Activated T-cell treated with anti-CD3 and anti-CD28 coated beads, Interleukin-2, amount 50 U/mL, for 1 hour (primary cell): ENCODE measurements around the gene ATP8A2.

Experiments used
- DNase-seq: peaks from one replicate; pipeline ENCODE4 v3.0.0-alpha.2; 2020

The ATP8A2 gene

GRCh38 chr13:25901460-25902376 lies 529.9 kb downstream of the ATP8A2 start:
- DNase-seq = no peak

- no peak for DNase-seq
Observed at GRCh38 chr13:25902455-25902854, 530.7 kb downstream of the ATP8A2 start.

DNA sequence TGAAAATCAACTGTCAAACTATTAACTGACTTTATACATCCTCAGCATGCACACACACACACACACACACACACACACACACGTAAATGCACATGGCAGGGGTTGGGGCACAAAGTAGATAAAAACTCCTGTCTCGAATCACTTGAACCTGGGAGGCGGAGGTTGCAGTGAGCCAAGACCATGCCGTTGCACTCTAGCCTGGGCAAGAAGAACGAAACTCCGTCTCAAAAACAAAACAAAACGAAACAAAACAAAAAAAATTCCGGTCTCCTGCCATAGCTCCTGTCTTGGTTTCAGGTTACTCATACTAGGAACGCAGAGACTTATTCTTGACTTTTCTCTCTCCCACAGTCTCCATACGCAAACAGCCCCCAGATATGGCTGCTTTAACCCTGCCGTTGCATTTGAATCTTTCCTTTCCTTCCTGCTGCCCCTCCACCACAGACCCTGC lies 531.1 kb downstream of the ATP8A2 start:
- DNase-seq = no peak

- DNase-seq = no peak
Observed at GRCh38 chr13:25904830-25905229, 533.1 kb downstream of the ATP8A2 start.

- DNase-seq = no peak
Observed at GRCh38 chr13:25905611-25906010, 533.8 kb downstream of the ATP8A2 start.

DNA sequence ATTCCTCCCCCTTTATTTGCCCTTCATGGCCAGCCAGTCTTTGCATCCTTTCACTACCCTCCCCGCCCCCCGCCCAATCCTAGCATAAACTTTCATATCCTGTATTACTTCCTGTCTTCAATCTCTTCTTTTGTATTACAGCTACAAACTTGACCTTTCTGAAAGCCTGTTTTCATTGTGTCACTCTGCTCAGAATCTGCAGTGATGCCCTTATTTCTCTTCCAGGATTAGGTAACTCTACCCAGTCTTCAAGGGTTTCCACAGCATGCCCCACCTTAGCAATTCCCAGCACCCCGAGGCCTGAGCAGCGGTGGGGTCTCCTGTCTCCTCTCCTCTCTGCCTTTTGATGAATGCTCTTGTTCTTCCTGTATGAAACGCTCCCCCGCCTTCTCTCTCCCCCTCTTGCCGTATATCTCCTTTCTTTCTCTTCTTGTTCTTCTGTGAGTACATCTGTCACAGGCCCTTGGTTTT lies 534.5 kb downstream of the ATP8A2 start:
- no peak for DNase-seq

- no peak for DNase-seq
Observed at GRCh38 chr13:25908366-25908765, 536.6 kb downstream of the ATP8A2 start.

DNA sequence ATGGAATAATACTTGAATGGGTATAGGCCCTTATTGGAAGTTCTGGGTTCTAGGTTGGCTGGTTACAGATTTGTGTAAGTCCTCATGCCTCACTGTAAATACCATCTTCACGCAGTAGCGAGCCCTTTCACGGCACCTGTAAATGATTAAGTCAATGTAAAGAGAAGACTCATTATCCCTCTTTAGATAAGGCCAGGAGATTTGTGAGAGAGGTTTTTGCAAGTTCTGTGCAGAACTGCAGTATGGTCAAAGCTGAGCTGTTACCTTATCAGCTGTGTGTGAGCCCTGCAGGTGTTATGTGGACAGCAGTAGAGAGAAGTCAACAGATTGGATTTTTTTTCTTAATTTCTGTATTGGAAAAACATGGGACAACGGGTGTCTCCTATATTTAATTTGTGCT lies 538.5 kb downstream of the ATP8A2 start:
- no peak for DNase-seq

GRCh38 chr13:25910991-25911419 lies 539.2 kb downstream of the ATP8A2 start:
- no peak for DNase-seq

DNA sequence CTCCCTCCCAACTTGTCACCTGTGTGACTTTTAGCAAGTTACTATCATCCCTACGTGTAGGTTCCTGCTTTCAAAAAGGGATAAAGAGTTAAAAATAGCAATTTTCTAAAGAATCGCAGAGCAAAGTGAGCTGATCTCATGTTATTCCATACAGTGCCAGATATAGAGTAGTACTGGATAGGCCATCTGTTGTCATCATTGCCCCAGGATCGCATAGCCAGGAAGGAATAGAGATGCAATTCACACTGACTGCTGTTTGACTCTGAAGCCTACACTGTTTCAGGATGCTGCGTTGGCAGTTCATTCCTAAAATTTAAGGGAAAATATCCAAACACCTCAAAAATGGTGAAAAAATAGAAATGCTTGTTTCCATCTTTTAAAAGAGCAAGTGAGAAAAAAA lies 541.2 kb downstream of the ATP8A2 start:
- no peak for DNase-seq

- no peak for DNase-seq
Observed at GRCh38 chr13:25915840-25916518, 544.2 kb downstream of the ATP8A2 start.

DNA sequence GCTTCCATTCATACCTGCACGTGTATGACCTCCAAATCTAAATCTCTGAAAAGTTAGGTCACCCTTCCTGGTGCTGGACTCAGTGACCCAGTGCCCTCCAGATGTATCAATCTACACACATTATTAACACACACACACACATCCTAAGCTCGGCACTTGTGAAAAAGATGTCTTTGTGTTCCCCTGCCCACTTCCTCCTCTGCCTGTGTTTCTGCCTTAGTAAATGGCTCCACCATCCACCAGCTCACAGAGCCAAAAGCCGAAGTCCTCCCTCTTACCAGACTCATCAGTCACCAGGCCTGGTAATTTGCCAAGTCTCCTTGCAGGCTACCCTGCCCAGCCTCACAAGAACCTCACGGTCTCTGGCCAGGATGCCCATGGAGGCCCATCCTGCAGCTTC lies 548.5 kb downstream of the ATP8A2 start:
- no peak for DNase-seq

DNA sequence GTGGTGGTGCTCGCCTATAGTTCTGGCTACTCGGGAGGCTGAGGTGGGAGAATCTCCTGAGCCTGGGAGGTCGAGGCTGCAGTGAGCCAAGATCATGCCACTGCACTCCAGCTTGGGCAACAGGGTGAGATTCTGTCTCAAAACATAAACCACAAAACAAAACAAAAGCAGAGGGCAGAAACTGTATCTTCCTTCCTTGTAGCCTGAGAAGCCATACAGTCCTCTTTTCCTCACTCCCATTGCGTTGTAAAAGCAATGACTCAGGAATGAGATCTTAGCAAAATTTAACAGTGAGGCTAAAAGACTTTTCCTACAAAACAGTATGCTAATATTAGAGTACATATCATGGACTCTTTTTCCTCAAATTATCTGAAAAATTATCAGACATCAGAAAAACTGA lies 549.2 kb downstream of the ATP8A2 start:
- no peak for DNase-seq

DNA sequence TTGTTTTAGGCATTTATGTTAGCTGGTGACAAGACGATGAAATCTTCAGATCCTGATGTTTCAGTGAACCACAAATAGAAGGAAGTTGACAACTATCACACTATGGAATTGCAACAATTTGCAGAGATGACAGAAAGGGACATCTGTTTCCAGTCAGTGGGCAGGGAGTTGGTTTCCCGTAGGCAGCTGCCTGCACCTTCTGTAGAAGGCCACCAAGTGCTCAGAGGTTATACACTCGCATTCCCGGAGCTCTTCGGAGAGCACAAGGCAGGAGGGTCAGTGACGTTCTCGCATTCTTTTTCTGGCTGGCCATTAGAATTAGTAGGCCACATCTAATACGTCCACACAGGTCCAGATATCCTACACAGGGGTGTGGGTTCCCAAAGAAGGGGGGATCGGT lies 550.6 kb downstream of the ATP8A2 start:
- DNase-seq = no peak

DNA sequence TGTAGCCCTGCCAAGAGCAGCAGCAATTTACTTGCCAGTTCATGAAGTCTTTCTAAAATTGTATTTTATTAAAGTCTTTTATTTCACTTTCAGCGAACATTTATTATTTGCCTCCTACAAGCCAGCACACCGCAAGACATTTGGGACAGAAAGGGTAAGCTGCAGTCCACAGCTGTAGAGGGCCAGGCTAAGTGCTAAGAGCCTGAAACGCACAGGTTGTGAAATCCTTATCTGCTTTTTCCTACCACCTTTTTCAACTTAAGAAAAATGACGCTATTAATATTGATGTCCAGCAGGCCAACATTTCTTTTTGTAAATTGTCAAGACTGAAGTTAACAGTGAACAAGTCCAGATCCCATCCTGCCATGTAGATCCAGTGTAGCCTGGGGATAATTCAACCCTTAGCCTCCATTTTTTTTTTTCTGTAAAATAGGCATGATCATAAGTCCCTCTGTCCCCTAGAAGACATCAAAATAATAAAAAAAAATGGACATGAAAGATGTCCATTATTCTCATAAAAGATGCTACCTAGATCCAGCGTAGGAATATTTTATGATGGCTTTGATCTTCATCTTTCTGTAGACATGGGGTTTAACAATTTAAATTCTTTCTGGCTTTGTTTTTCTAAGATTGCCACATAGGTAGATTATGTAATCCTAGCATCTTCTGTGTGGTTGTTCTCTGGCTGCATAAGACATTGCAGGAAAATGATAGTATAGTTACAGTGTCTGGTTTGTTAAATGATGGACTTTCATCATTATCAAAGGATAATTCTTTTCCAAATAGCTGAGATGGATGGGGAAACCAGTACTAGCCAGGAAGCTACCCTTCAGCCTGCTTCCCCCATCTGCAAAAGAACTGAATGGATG lies 551.7 kb downstream of the ATP8A2 start:
- no peak for DNase-seq

DNA sequence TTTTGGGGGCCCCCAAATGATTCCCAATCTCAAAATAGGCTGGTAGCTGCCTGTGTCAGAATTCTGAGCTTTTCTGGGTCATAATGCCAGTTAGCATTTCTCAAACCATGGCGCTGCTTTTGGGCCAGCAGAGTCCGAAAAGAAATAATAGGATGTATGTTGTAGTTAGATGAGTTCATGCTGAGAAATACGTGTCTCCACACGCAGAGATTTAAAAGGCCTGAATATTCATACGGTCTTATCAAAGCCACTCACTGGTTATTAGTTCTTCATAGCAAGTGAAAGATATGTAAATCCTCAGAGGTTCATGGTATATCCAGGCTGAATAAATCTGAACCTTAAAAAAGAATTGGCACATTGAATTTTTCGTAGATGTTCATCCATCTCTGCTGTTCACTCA lies 555.6 kb downstream of the ATP8A2 start:
- DNase-seq = no peak

- no peak for DNase-seq
Observed at GRCh38 chr13:25927932-25928331, 556.2 kb downstream of the ATP8A2 start.

DNA sequence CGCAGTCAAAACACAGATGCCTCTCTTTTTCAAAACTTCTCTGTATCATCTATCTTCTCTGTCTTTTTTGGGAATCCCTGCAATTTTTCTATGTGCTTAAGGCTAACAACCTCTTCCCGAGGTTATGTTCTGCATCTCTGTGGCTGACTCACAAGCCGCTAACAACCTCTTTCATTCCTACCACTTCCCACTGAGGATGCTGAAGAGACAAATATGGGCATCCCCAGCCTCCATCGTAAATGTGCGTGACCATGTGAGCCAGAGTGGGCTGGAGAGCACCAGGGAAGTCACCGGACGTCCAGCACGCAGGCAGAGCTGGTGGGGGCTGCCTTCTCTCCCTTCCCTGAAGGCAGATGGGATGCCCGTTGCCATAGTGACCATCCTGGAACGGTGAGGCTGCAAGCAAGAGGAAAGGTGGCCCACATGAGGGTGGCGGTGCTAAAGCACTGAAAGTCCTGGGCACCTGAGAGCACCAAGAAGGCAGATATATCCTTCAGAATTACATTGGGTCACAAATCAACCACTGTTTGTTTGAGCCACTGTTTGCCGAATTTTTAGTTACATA lies 557.2 kb downstream of the ATP8A2 start:
- DNase-seq = no peak

DNA sequence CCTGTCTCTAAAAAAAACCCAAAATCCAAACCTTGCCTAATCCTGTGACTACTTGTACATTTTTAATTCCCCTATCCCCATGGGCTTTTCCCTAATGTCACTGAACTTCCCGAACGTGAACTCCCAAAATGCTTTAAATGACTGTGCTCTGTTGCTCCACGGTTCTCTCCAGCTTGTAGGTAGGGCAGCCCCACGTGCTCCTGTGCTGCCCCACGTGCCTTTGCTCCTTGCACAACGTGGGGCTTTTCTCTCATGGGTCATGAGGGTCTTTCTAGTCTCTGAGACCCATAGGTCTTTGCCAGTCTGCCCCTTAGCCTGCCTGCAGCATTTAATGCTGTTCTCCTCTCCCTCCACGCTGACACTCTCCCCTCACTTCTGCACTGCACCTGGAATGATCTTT lies 558.0 kb downstream of the ATP8A2 start:
- no peak for DNase-seq

GRCh38 chr13:25930653-25931052 lies 558.9 kb downstream of the ATP8A2 start:
- DNase-seq = no peak

GRCh38 chr13:25932365-25932764 lies 560.6 kb downstream of the ATP8A2 start:
- no peak for DNase-seq

DNA sequence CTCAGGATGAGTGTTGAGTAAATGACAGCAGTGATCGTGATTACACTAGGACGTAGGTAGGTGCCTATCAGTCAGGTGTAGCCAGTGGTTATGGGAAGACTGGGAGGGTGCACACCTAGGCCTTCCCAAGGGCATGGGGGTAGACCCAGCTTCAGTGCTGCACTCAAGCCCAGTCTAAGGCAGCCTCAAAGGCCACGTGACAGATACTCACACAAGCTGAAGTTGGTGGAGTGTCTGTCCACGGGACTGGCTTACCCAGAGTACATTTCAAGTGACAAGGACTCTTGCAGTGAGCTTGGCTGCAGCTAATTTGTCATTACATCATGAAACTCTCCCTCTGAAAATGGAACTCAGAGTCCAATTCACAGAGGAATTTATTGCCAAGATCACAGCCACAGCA lies 561.7 kb downstream of the ATP8A2 start:
- no peak for DNase-seq

DNA sequence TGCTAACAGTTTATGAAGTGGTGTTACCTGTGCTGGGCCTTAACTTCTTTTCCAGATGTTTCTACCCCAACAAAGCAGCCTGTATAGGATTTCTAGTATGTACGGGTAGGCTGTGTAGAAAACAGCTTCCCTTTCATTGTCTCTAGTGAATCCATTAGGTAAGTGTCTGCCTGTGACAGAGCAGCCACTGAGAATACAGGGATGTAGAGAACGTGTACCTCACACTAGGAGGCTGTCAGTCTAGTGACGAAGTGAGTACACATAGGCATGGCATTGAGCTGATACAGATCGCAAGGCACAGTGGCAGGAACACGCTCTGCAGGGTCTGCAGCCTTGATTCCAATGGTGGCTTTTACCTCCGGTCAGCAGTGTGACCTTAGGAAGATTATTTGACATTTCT lies 562.4 kb downstream of the ATP8A2 start:
- no peak for DNase-seq
